Natural killer cell treated with Interleukin-12 subunit alpha and Interleukin-12 subunit beta and Interleukin-15 and Interleukin-18, amount 100 ng/mL, for 72 hours (primary cell): ENCODE results near the gene TSPAN15. TPM values are rescaled to one million over a fixed set of nuclear protein-coding genes. Genes with fewer than 3 reads are reported as not detected.
"Not testable (repeated sequence)": the region's sequence is repeated elsewhere in the genome, so short reads cannot be mapped to it uniquely, and the experiment has no call there.

Experiments used
- ATAC-seq, 2 donors: fragments of 150-1000 bp; cut with Tn5 transposase in 1 of 2; sonication (Bioruptor Pico), chemical (Tn5 transposase) in 1 of 2; 2 replicates each; pipeline ENCODE4 v1.10.0; 2021
- DNase-seq: peaks from one replicate; pipeline ENCODE4 v3.0.0; 2022; ENCODE audit warnings: low spot score
- H3K27ac Mint-ChIP-seq, 2 donors: 1 replicate in 1 of 2; 2 replicates in 1 of 2; pipeline ENCODE4 v1.8.0; 2022; ENCODE audit warnings: mixed read lengths in 2 of 2, mild to moderate bottlenecking in 1 of 2, moderate library complexity in 1 of 2
- H3K27me3 Mint-ChIP-seq, 2 donors: 1 replicate in 1 of 2; 2 replicates in 1 of 2; pipeline ENCODE4 v1.8.0; 2022; ENCODE audit warnings: mixed read lengths in 2 of 2
- H3K36me3 Mint-ChIP-seq: one replicate; pipeline ENCODE4 v1.8.0; 2022; ENCODE audit warnings: mixed read lengths
- H3K4me1 Mint-ChIP-seq, 2 donors: 1 replicate in 1 of 2; 2 replicates in 1 of 2; pipeline ENCODE4 v1.8.0; 2022; ENCODE audit warnings: low read depth in 2 of 2, mixed read lengths in 2 of 2, mild to moderate bottlenecking in 1 of 2
- H3K4me3 Mint-ChIP-seq: one replicate; pipeline ENCODE4 v1.8.0; 2022; ENCODE audit warnings: mixed read lengths
- H3K9me3 Mint-ChIP-seq: 2 replicates; pipeline ENCODE4 v1.8.0; 2022; ENCODE audit warnings: mixed read lengths
- total RNA-seq, 2 donors: library from RNA; stranded (reverse); gene quantifications; one replicate each; pipeline ENCODE4 v1.2.3, GENCODE V29; 2022

Gene TSPAN15
- total RNA-seq, 2 donors from 2014 or later = 1.2 to 1.4 TPM

GRCh38 chr10:69505636-69506318 is 54.5 kb downstream of the TSPAN15 start:
- no peak for ATAC-seq
- no peaks in the 10 kb centered on the region for H3K36me3 Mint-ChIP-seq
- H3K4me3 Mint-ChIP-seq = no peak overlapping the region
- H3K4me1 Mint-ChIP-seq = peaks cover 0 to 6% of the 10 kb centered on the region in 2 donors
- peaks cover 0 to 8% of the 10 kb centered on the region in 2 donors for H3K27me3 Mint-ChIP-seq
- H3K27ac Mint-ChIP-seq = no peak overlapping the region
- no peak for DNase-seq
- H3K9me3 Mint-ChIP-seq = no peaks in the 10 kb centered on the region

- H3K27ac Mint-ChIP-seq = no peak overlapping the region
Observed at GRCh38 chr10:69506487-69506833, 55.2 kb downstream of the TSPAN15 start.

GRCh38 chr10:69506834-69507713 is 55.8 kb downstream of the TSPAN15 start:
- Mint-ChIP-seq H3K4me3 (no peak overlapping the region), H3K36me3 (no peaks in the 10 kb centered on the region)
- peak in 1 of 2 donors; percentile 5 for ATAC-seq

More at GRCh38 chr10:69506487-69506833, 55.2 kb downstream of the TSPAN15 start:
- Mint-ChIP-seq H3K36me3 (no peaks in the 10 kb centered on the region), H3K4me3 (no peak overlapping the region), H3K4me1 (peaks cover 0 to 6% of the 10 kb centered on the region in 2 donors), H3K9me3 (no peaks in the 10 kb centered on the region), H3K27me3 (peaks cover 5 to 15% of the 10 kb centered on the region in 2 donors)
- ATAC-seq (no peak), DNase-seq (no peak)

GRCh38 chr10:69508738-69509340 is 57.6 kb downstream of the TSPAN15 start:
- ATAC-seq (no peak), DNase-seq (no peak)
- H3K27ac Mint-ChIP-seq = no peak overlapping the region
- peaks cover 15 to 23% of the 10 kb centered on the region in 2 donors for H3K27me3 Mint-ChIP-seq
- H3K36me3 Mint-ChIP-seq = no peaks in the 10 kb centered on the region
- H3K4me3 Mint-ChIP-seq = no peak overlapping the region
- H3K4me1 Mint-ChIP-seq = peaks cover 0 to 6% of the 10 kb centered on the region in 2 donors
- no peaks in the 10 kb centered on the region for H3K9me3 Mint-ChIP-seq

More at GRCh38 chr10:69506834-69507713, 55.8 kb downstream of the TSPAN15 start:
- Mint-ChIP-seq H3K27ac (peak overlapping the region in 1 of 2 donors; percentile 45), H3K9me3 (no peaks in the 10 kb centered on the region), H3K27me3 (peaks cover 9 to 17% of the 10 kb centered on the region in 2 donors), H3K4me1 (peaks cover 0 to 6% of the 10 kb centered on the region in 2 donors)
- DNase-seq = no peak

GRCh38 chr10:69512901-69513300 is 61.6 kb downstream of the TSPAN15 start:
- H3K27me3 Mint-ChIP-seq = peaks cover 27 to 31% of the 10 kb centered on the region in 2 donors
- no peaks in the 10 kb centered on the region for H3K36me3 Mint-ChIP-seq
- peaks cover 0 to under 1% of the 10 kb centered on the region in 2 donors for H3K4me1 Mint-ChIP-seq
- H3K27ac Mint-ChIP-seq = no peak overlapping the region
- DNase-seq (no peak), ATAC-seq (no peak)
- H3K9me3 Mint-ChIP-seq = no peaks in the 10 kb centered on the region
- no peak overlapping the region for H3K4me3 Mint-ChIP-seq

GRCh38 chr10:69513617-69514016 is 62.4 kb downstream of the TSPAN15 start:
- no peaks in the 10 kb centered on the region for H3K4me1 Mint-ChIP-seq
- H3K27me3 Mint-ChIP-seq = peaks cover 27 to 32% of the 10 kb centered on the region in 2 donors

GRCh38 chr10:69515699-69516259 is 64.5 kb downstream of the TSPAN15 start:
- DNase-seq (no peak), ATAC-seq (peak; percentile 84 to 86)
- H3K4me1 Mint-ChIP-seq = no peaks in the 10 kb centered on the region
- H3K27ac Mint-ChIP-seq = no peak overlapping the region
- no peaks in the 10 kb centered on the region for H3K9me3 Mint-ChIP-seq
- H3K4me3 Mint-ChIP-seq = no peak overlapping the region
- peaks cover 27 to 30% of the 10 kb centered on the region in 2 donors for H3K27me3 Mint-ChIP-seq
- H3K36me3 Mint-ChIP-seq = no peaks in the 10 kb centered on the region

More at GRCh38 chr10:69513617-69514016, 62.4 kb downstream of the TSPAN15 start:
- Mint-ChIP-seq H3K4me3 (no peak overlapping the region), H3K36me3 (no peaks in the 10 kb centered on the region), H3K9me3 (no peaks in the 10 kb centered on the region), H3K27ac (no peak overlapping the region)
- ATAC-seq (no peak), DNase-seq (no peak)

- Mint-ChIP-seq H3K9me3 (no peaks in the 10 kb centered on the region), H3K4me3 (no peak overlapping the region), H3K27me3 (peaks cover 24 to 25% of the 10 kb centered on the region in 2 donors), H3K36me3 (no peaks in the 10 kb centered on the region), H3K27ac (no peak overlapping the region), H3K4me1 (no peaks in the 10 kb centered on the region)
- DNase-seq = no peak
- no peak for ATAC-seq
Observed at GRCh38 chr10:69516316-69516715, 65.1 kb downstream of the TSPAN15 start.

- H3K27me3 Mint-ChIP-seq = peaks cover 19 to 22% of the 10 kb centered on the region in 2 donors
- no peaks in the 10 kb centered on the region for H3K4me1 Mint-ChIP-seq
- no peak for ATAC-seq
Observed at GRCh38 chr10:69516796-69517195, 65.5 kb downstream of the TSPAN15 start.

GRCh38 chr10:69517271-69517848 is 66.1 kb downstream of the TSPAN15 start:
- DNase-seq (no peak), ATAC-seq (no peak)
- Mint-ChIP-seq H3K9me3 (no peaks in the 10 kb centered on the region), H3K4me3 (no peak overlapping the region), H3K36me3 (no peaks in the 10 kb centered on the region), H3K4me1 (no peaks in the 10 kb centered on the region), H3K27ac (no peak overlapping the region), H3K27me3 (peaks cover 19 to 22% of the 10 kb centered on the region in 2 donors)

More at GRCh38 chr10:69516796-69517195, 65.5 kb downstream of the TSPAN15 start:
- no peak overlapping the region for H3K27ac Mint-ChIP-seq
- no peak overlapping the region for H3K4me3 Mint-ChIP-seq
- no peak for DNase-seq
- H3K36me3 Mint-ChIP-seq = no peaks in the 10 kb centered on the region
- no peaks in the 10 kb centered on the region for H3K9me3 Mint-ChIP-seq

- DNase-seq (no peak), ATAC-seq (peak in 1 of 2 donors; percentile 45)
- no peak overlapping the region for H3K4me3 Mint-ChIP-seq
- H3K9me3 Mint-ChIP-seq = no peaks in the 10 kb centered on the region
- H3K27ac Mint-ChIP-seq = no peak overlapping the region
- no peaks in the 10 kb centered on the region for H3K4me1 Mint-ChIP-seq
- H3K36me3 Mint-ChIP-seq = no peaks in the 10 kb centered on the region
- peaks cover 21 to 24% of the 10 kb centered on the region in 2 donors for H3K27me3 Mint-ChIP-seq
Observed at GRCh38 chr10:69527961-69528360, 76.7 kb downstream of the TSPAN15 start.

GRCh38 chr10:69533658-69534057 is 82.4 kb downstream of the TSPAN15 start:
- peaks cover 21 to 30% of the 10 kb centered on the region in 2 donors for H3K27me3 Mint-ChIP-seq
- H3K36me3 Mint-ChIP-seq = no peaks in the 10 kb centered on the region
- DNase-seq (no peak), ATAC-seq (no peak)
- H3K4me1 Mint-ChIP-seq = no peaks in the 10 kb centered on the region
- no peaks in the 10 kb centered on the region for H3K9me3 Mint-ChIP-seq
- no peak overlapping the region for H3K27ac Mint-ChIP-seq
- no peak overlapping the region for H3K4me3 Mint-ChIP-seq

GRCh38 chr10:69536521-69536920 is 85.3 kb downstream of the TSPAN15 start:
- H3K27ac Mint-ChIP-seq, ATAC-seq, H3K9me3 Mint-ChIP-seq: not testable (repeated sequence)

More at GRCh38 chr10:69536521-69536920, 85.3 kb downstream of the TSPAN15 start:
- not testable (repeated sequence) for H3K4me3 Mint-ChIP-seq, DNase-seq, H3K36me3 Mint-ChIP-seq, H3K4me1 Mint-ChIP-seq
- peaks cover 32 to 40% of the 10 kb centered on the region in 2 donors for H3K27me3 Mint-ChIP-seq
